GM13976 (cell line): ENCODE data around the gene ZNF639.

ENCODE experiments used
- DNase-seq: peaks from one replicate; pipeline ENCODE4 v3.0.0; 2012; ENCODE audit warnings: low spot score
- in situ Hi-C: fragments of 300-500 bp; cut with MboI; formaldehyde crosslinking; loops from one replicate; pipeline ENCODE4 v1.12.0; 2022; ENCODE audit warnings: low sequenced_read_pairs, mixed read lengths, inconsistent platforms; ENCODE audit not compliant: unreplicated experiment
- TF ChIP-seq, protein P1 (sequence below): IDR thresholded peaks from 2 replicates; pipeline ENCODE4 v1.5.1; 2012; ENCODE audit warnings: borderline replicate concordance, mild to moderate bottlenecking; ENCODE audit not compliant: insufficient read depth; ENCODE audit errors: extremely low read depth, missing control alignments, control extremely low read depth

ZNF639 gene

DNA sequence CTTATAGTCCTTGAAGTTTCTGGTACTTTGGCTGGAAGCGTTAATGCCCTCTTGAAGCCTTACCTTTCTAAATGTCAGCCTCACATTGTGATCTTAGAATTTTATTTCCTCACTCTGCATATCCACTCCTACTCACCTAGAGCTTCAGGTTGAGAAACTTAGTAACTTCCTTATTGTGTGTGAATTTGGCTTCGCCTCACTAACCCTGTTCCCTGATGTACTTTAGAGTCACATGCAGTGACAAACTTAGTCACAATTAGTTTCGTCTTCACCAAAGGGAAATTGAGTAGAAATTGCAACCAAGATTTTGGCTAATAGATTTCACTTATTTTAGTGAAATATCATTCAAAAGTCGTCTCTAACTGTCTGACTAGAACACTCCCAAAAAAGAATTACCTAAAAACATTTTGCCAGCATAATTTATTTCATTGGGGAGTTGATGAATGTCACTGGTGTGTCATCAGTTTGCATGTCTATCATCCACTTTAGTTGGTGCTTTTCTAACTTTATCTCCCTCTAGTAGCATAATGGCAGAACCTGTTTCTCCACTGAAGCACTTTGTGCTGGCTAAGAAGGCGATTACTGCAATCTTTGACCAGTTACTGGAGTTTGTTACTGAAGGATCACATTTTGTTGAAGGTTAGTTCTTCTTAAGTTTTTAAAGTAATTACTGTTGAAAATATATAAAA lies 25.6 kb downstream of the ZNF639 start:
- in situ Hi-C loops, result no loop called here
- DNase-seq, result peak; percentile 78
- TF ChIP-seq, protein P1, sequence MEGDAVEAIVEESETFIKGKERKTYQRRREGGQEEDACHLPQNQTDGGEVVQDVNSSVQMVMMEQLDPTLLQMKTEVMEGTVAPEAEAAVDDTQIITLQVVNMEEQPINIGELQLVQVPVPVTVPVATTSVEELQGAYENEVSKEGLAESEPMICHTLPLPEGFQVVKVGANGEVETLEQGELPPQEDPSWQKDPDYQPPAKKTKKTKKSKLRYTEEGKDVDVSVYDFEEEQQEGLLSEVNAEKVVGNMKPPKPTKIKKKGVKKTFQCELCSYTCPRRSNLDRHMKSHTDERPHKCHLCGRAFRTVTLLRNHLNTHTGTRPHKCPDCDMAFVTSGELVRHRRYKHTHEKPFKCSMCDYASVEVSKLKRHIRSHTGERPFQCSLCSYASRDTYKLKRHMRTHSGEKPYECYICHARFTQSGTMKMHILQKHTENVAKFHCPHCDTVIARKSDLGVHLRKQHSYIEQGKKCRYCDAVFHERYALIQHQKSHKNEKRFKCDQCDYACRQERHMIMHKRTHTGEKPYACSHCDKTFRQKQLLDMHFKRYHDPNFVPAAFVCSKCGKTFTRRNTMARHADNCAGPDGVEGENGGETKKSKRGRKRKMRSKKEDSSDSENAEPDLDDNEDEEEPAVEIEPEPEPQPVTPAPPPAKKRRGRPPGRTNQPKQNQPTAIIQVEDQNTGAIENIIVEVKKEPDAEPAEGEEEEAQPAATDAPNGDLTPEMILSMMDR, result no peak

DNA sequence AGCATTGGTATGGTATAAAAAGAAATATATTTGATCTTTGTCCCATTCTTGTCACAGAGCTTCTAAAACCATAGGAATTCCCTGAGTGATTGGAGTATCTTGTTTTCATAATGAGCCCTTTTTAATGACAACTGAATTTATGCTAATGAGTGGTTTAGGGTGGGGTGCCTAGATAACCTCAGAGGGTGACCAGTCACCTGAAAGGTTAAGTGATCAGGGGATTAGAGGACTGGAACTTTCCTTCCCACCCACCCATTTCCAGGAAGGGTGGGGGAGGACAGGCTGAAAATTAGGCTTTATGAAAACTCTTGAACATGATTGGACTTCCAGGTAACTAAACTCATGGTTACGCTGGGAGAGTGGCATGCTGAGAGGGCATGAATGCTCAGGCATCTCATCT lies 33.2 kb downstream of the ZNF639 start:
- TF ChIP-seq, protein P1, result no peak
- in situ Hi-C loops, result no loop called here
- DNase-seq, result no peak

DNA sequence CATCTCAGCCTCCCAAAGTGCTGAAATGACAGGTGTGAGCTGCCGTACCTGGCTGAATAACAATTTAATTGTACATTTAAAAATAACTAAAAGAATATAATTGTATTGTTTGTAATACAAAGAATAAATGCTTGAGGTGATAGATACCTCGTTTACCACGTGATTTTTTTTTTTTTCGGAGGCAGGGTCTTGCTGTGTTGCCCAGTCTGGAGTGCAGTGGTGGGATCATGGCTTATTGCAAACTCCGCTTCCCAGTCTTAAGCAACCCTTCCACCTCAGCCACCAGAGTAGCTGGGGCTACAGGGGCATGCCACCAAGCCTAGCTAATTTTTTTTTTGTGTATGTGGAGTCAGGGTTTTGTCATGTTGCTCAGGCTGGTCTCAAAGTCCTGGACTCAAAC lies 40.5 kb downstream of the ZNF639 start:
- in situ Hi-C loops, result no loop called here
- no peak for DNase-seq
- TF ChIP-seq, protein P1, result no peak

- TF ChIP-seq, protein P1, result no peak
- DNase-seq, result no peak
- in situ Hi-C loops, result no loop called here
Measured at GRCh38 chr3:179369621-179370020, 46.8 kb downstream of the ZNF639 start.

DNA sequence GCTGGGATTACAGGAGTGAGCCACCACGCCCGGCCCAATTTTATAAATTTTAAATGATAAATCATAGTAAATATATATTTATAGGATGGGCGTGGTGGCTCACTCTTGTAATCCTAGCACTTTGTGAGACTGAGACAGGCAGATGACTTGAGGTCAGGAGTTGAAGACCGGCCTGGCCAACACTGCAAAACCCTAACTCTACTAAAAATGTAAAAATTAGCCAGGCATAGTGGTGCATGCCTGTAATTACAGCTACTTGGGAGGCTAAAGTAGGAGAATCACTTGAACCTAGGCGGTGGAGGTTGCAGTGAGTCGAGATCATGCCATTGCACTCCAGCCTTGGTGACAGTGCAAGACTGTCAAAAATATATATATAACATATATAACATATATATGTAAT lies 51.1 kb downstream of the ZNF639 start:
- in situ Hi-C loops, result no loop called here
- DNase-seq, result no peak
- TF ChIP-seq, protein P1, result no peak

- in situ Hi-C loops, result no loop called here
- DNase-seq, result no peak
- TF ChIP-seq, protein P1, result no peak
Measured at GRCh38 chr3:179375091-179375999, 52.5 kb downstream of the ZNF639 start.
